SU-DHL-6 (cell line): ENCODE measurements around the gene PEX11B.

ENCODE experiments used
- CTCF ChIP-seq: fragments of 200-600 bp; sonication (generic); IDR thresholded peaks from one replicate; pipeline ENCODE4 v1.5.1; 2017; ENCODE audit warnings: antibody characterized with exemption, mild to moderate bottlenecking, low read length, moderate library complexity; ENCODE audit not compliant: insufficient read depth, poor library complexity, severe bottlenecking
- EZH2phosphoT487 ChIP-seq: fragments of 200-600 bp; sonication (generic), shearing (Covaris generic); conservative IDR thresholded peaks from 2 replicates; pipeline ENCODE4 v1.6.1; 2018; ENCODE audit warnings: mild to moderate bottlenecking, antibody characterized with exemption, low read length, moderate library complexity, mixed read lengths

GRCh38 chr1:145952903-145953302 lies 34.4 kb upstream of the PEX11B start:
- TF ChIP-seq CTCF: no peak
- no peak for TF ChIP-seq EZH2phosphoT487
